H9 (cell line): ENCODE measurements around the gene RYR3. TPM values are rescaled to one million over a fixed set of nuclear protein-coding genes. Genes with fewer than 3 reads are reported as not detected.

ENCODE experiments used
- DNase-seq: peaks from one replicate; pipeline ENCODE4 v3.0.0-alpha.2; 2017
- H2AFZ ChIP-seq: one replicate; pipeline ENCODE4 v1.6.1; 2013; ENCODE audit warnings: mild to moderate bottlenecking, low read length, control low read depth, moderate library complexity
- H2AK5ac ChIP-seq: 2 replicates; pipeline ENCODE4 v1.6.1; 2013; ENCODE audit warnings: low read length, control low read depth, mixed read lengths; ENCODE audit not compliant: insufficient read length
- H2BK120ac ChIP-seq: one replicate; pipeline ENCODE4 v1.6.1; 2013; ENCODE audit warnings: low read depth, mild to moderate bottlenecking, low read length, control low read depth, inconsistent platforms; ENCODE audit not compliant: poor library complexity, severe bottlenecking
- H2BK12ac ChIP-seq: 2 replicates; pipeline ENCODE4 v1.6.1; 2013; ENCODE audit warnings: low read length, control low read depth, mixed read lengths, low read depth; ENCODE audit not compliant: insufficient read length
- H2BK15ac ChIP-seq: 2 replicates; pipeline ENCODE4 v1.6.1; 2013; ENCODE audit warnings: low read depth, low read length, control low read depth
- H2BK20ac ChIP-seq: one replicate; pipeline ENCODE4 v1.6.1; 2013; ENCODE audit warnings: low read depth, mild to moderate bottlenecking, low read length, control low read depth, inconsistent platforms; ENCODE audit not compliant: poor library complexity, severe bottlenecking
- H2BK5ac ChIP-seq: 2 replicates; pipeline ENCODE4 v1.6.1; 2013; ENCODE audit warnings: low read length, control low read depth, mixed read lengths; ENCODE audit not compliant: insufficient read length
- H3K14ac ChIP-seq: 2 replicates; pipeline ENCODE4 v1.6.1; 2013; ENCODE audit warnings: low read length, control low read depth; ENCODE audit not compliant: insufficient read depth
- H3K18ac ChIP-seq: 2 replicates; pipeline ENCODE4 v1.6.1; 2013; ENCODE audit warnings: low read depth, mild to moderate bottlenecking, mixed read lengths, low read length, control low read depth; ENCODE audit not compliant: insufficient read length
- H3K23ac ChIP-seq: 2 replicates; pipeline ENCODE4 v1.6.1; 2013; ENCODE audit warnings: low read length, control low read depth, mixed read lengths, low read depth; ENCODE audit not compliant: insufficient read length
- H3K23me2 ChIP-seq: 2 replicates; pipeline ENCODE4 v1.6.1; 2013; ENCODE audit warnings: low read depth, mild to moderate bottlenecking, mixed read lengths, low read length, control low read depth; ENCODE audit not compliant: insufficient read length, poor library complexity, severe bottlenecking
- H3K27ac ChIP-seq: 2 replicates; pipeline ENCODE4 v1.5.1; 2013; ENCODE audit warnings: low read length, control low read depth, mixed read lengths, low read depth; ENCODE audit not compliant: insufficient read length
- H3K27me3 ChIP-seq: 2 replicates; pipeline ENCODE4 v1.6.1; 2013; ENCODE audit warnings: low read length, control low read depth, inconsistent platforms; ENCODE audit not compliant: insufficient read depth
- H3K4ac ChIP-seq: 2 replicates; pipeline ENCODE4 v1.6.1; 2013; ENCODE audit warnings: low read depth, mild to moderate bottlenecking, control low read depth, inconsistent platforms, low read length, moderate library complexity
- H3K4me1 ChIP-seq: 2 replicates; pipeline ENCODE4 v1.6.1; 2013; ENCODE audit warnings: low read length, control low read depth, inconsistent platforms; ENCODE audit not compliant: insufficient read depth
- H3K4me2 ChIP-seq: 2 replicates; pipeline ENCODE4 v1.6.1; 2013; ENCODE audit warnings: low read length, control low read depth, mixed read lengths; ENCODE audit not compliant: insufficient read length, insufficient read depth
- H3K56ac ChIP-seq: 2 replicates; pipeline ENCODE4 v1.6.1; 2013; ENCODE audit warnings: low read depth, mild to moderate bottlenecking, mixed read lengths, low read length, control low read depth; ENCODE audit not compliant: insufficient read length
- H3K79me1 ChIP-seq: 2 replicates; pipeline ENCODE4 v1.6.1; 2013; ENCODE audit warnings: low read depth, mild to moderate bottlenecking, moderate library complexity, low read length, control low read depth, inconsistent platforms; ENCODE audit not compliant: insufficient read depth, poor library complexity, severe bottlenecking
- H3K79me2 ChIP-seq: 2 replicates; pipeline ENCODE4 v1.6.1; 2013; ENCODE audit warnings: low read length, control low read depth, inconsistent platforms; ENCODE audit not compliant: insufficient read depth
- H3K9ac ChIP-seq: 2 replicates; pipeline ENCODE4 v1.6.1; 2013; ENCODE audit warnings: low read length, control low read depth, mixed read lengths; ENCODE audit not compliant: insufficient read length; ENCODE audit errors: extremely low read depth
- H3K9me3 ChIP-seq: one replicate; pipeline ENCODE4 v1.6.1; 2013; ENCODE audit warnings: low read depth, low read length, inconsistent platforms; ENCODE audit not compliant: control insufficient read depth
- H3T11ph ChIP-seq: one replicate; pipeline ENCODE4 v1.6.1; 2013; ENCODE audit warnings: mild to moderate bottlenecking, low read length, control low read depth, inconsistent platforms
- H4K20me1 ChIP-seq: one replicate; pipeline ENCODE4 v1.6.1; 2013; ENCODE audit not compliant: control insufficient read depth, insufficient read length, insufficient read depth
- H4K5ac ChIP-seq: 2 replicates; pipeline ENCODE4 v1.6.1; 2013; ENCODE audit warnings: low read depth, mild to moderate bottlenecking, mixed read lengths, low read length, control low read depth; ENCODE audit not compliant: insufficient read length
- H4K8ac ChIP-seq: replicated peaks from 2 replicates; pipeline ENCODE4 v1.6.1; 2013; ENCODE audit warnings: low read length, control low read depth, mixed read lengths, low read depth; ENCODE audit not compliant: insufficient read length
- H4K91ac ChIP-seq: 2 replicates; pipeline ENCODE4 v1.6.1; 2013; ENCODE audit warnings: low read depth, mild to moderate bottlenecking, moderate library complexity, mixed read lengths, low read length, control low read depth; ENCODE audit not compliant: insufficient read length
- H3K27ac Mint-ChIP-seq, 3 experiments: 2 replicates in 2 of 3; 3 replicates in 1 of 3; pipeline ENCODE4 v1.8.0; 2020 to 2021; ENCODE audit warnings: mixed read lengths in 3 of 3, mild to moderate bottlenecking in 1 of 3, moderate library complexity in 1 of 3
- H3K27me3 Mint-ChIP-seq: 2 replicates; pipeline ENCODE4 v1.8.0; 2021; ENCODE audit warnings: low read depth, mild to moderate bottlenecking, moderate library complexity, mixed read lengths
- H3K36me3 Mint-ChIP-seq, 3 experiments: 2 replicates in 2 of 3; 3 replicates in 1 of 3; pipeline ENCODE4 v1.8.0; 2020 to 2021; ENCODE audit warnings: low read depth in 3 of 3, mixed read lengths in 3 of 3; ENCODE audit not compliant: insufficient read depth in 1 of 3
- H3K4me1 Mint-ChIP-seq, 2 experiments: 2 replicates each; pipeline ENCODE4 v1.8.0; 2020; ENCODE audit warnings: mixed read lengths in 2 of 2
- H3K4me3 Mint-ChIP-seq, 2 experiments: 2 replicates in 1 of 2; 3 replicates in 1 of 2; pipeline ENCODE4 v1.8.0; 2020 to 2021; ENCODE audit warnings: mild to moderate bottlenecking in 2 of 2, mixed read lengths in 2 of 2, moderate library complexity in 1 of 2
- H3K9me3 Mint-ChIP-seq, 2 experiments: 2 replicates in 1 of 2; 3 replicates in 1 of 2; pipeline ENCODE4 v1.8.0; 2020; ENCODE audit warnings: mild to moderate bottlenecking in 2 of 2, mixed read lengths in 2 of 2, moderate library complexity in 1 of 2
- CTCF ChIP-seq: fragments of 200-600 bp; sonication (generic); conservative IDR thresholded peaks from 3 replicates; pipeline ENCODE4 v1.8.0; 2021; ENCODE audit warnings: antibody characterized with exemption, mild to moderate bottlenecking
- WGBS: extraction: QIAGEN DNeasy Blood & Tissue Kit; methylation state at CpG from one replicate; pipeline ENCODE4 v1.1.7; 2013; ENCODE audit warnings: missing lambda C conversion rate, low lambda C conversion rate, mixed read lengths; ENCODE audit not compliant: insufficient read length; ENCODE audit errors: extremely low coverage; 5-methylcytosine and 5-hydroxymethylcytosine counted together
- total RNA-seq: library from RNA; stranded (reverse); gene quantifications from 2 replicates; pipeline ENCODE4 v1.2.1, GENCODE V29; 2021

RYR3 gene
- total RNA-seq, 1 experiment from 2014 or later: 0.85 TPM

DNA sequence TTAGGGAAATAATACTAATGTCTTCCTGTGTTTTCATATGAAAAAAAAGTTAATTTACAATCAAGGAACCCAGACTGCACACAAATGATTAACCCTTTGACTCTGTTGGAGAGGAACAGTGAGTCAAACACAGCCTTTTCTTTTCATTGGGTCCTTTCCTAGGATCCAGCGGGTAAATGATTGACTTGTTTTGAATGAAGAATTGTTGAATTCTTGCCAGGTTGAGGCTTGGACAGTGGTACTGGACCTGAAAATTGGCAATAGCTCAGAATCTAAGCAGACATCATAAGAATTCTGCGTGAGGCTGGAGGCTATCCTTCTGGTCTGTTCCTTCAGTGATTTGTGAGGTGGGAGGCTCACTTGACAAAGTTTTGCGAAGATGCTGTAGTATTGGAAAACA, 143.0 kb downstream of the RYR3 start:
- H3K27ac ChIP-seq: no peak overlapping the region
- H4K20me1 ChIP-seq: no peaks in the 10 kb centered on the region
- H2BK12ac ChIP-seq: no peak overlapping the region
- no peak overlapping the region for H3K4me2 ChIP-seq
- H3K27me3 ChIP-seq: no peaks in the 10 kb centered on the region
- no peaks in the 10 kb centered on the region for H3K23me2 ChIP-seq
- no peaks in the 10 kb centered on the region for H3K79me1 ChIP-seq
- no peak overlapping the region for H3T11ph ChIP-seq
- no peak overlapping the region for H4K5ac ChIP-seq
- H3K14ac ChIP-seq: no peak overlapping the region
- Mint-ChIP-seq H3K4me3 (no peak overlapping the region), H3K27me3 (peaks cover 3% of the 10 kb centered on the region), H3K36me3 (no peaks in the 10 kb centered on the region), H3K4me1 (peaks cover 6 to 11% of the 10 kb centered on the region in 2 experiments), H3K9me3 (no peaks in the 10 kb centered on the region; a peak in 1 of 5 replicates), H3K27ac (no peak overlapping the region)
- no peak overlapping the region for H3K4ac ChIP-seq
- H2AFZ ChIP-seq: no peak overlapping the region
- no peak overlapping the region for H4K8ac ChIP-seq
- H2BK20ac ChIP-seq: no peak overlapping the region
- no peak overlapping the region for H2BK5ac ChIP-seq
- TF ChIP-seq CTCF: no peak
- DNase-seq: no peak
- no peak overlapping the region for H3K9ac ChIP-seq
- no peaks in the 10 kb centered on the region for H3K9me3 ChIP-seq
- no peak overlapping the region for H2AK5ac ChIP-seq
- H4K91ac ChIP-seq: no peak overlapping the region
- H3K56ac ChIP-seq: no peak overlapping the region
- H3K18ac ChIP-seq: no peak overlapping the region
- peaks cover 2% of the 10 kb centered on the region; the same call in 1 of the 2 replicates for H3K4me1 ChIP-seq
- no CpG with 5 or more reads among the region's 3 CpGs for WGBS
- H2BK15ac ChIP-seq: no peak overlapping the region
- H3K79me2 ChIP-seq: no peaks in the 10 kb centered on the region
- no peak overlapping the region for H3K23ac ChIP-seq
- no peak overlapping the region for H2BK120ac ChIP-seq
